GM18868 (cell line): ENCODE measurements around the gene PRKCH.

ENCODE experiments used
- ATAC-seq: cut with Tn5 transposase; IDR thresholded peaks from one replicate; pipeline ENCODE4 v1.9.1; 2021; ENCODE audit warnings: mild to moderate bottlenecking, moderate library complexity; ENCODE audit not compliant: unreplicated experiment

PRKCH gene

DNA sequence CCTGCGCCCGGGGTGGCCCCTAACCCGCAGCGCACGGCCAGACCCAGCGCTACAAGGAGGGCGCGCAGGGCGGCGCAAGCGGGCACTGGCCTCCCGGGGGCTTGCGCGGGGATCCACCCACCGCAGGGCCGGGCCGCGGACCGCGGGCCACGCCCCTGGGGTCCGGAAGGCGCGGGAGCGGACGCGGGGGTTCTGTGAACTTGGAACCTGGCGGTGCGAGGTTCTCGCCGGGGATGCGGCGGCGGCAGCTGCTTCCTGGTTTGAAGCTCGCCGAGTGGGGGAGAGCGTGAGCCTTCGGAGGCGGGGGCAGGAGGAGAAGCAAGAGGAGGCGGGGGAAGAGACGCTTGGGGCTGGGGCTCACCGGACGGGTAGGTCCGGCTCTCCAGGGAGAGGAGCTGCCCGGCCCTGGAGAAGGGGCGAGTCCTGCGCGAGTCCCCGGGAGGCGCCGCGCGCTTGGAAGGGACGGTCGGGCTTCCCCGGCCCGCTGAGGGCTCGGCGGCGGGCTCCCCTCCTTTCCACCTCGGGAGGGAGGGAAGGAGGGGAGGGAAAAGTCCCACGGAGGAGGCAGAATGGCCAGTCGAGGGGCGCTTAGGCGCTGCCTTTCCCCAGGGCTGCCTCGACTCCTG is at the start of gene PRKCH:
Gene PRKCH, plus strand, starts transcription at position 195 of the 626 bp plus-strand sequence. CDS start 523 bp downstream, outside the sequence.
- ATAC-seq, result peak; percentile 67

- no peak for ATAC-seq
These were observed 44.1 kb upstream of the PRKCH start for GRCh38 chr14:61277232-61277631.

GRCh38 chr14:61277784-61278183 is 43.6 kb upstream of the PRKCH start:
- ATAC-seq, result no peak

DNA sequence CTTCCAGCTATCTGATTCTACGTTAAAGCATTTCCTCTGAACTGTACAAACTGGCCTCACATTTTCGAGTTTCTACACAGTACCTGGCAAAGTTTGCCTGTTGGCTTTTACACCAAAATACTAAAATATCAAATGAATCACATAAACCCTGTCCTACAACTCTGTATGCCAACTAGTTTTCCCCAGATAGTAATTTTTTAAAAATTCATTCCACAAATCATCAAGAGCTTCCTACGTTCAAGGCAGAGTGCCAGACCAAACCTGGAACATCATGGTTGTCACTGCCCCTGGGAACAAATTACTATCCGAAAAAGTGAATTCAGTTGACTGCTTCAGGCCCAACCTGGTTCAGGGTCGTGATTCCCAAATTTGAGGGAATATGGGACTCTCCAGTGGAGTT is 42.3 kb upstream of the PRKCH start:
- ATAC-seq, result no peak

DNA sequence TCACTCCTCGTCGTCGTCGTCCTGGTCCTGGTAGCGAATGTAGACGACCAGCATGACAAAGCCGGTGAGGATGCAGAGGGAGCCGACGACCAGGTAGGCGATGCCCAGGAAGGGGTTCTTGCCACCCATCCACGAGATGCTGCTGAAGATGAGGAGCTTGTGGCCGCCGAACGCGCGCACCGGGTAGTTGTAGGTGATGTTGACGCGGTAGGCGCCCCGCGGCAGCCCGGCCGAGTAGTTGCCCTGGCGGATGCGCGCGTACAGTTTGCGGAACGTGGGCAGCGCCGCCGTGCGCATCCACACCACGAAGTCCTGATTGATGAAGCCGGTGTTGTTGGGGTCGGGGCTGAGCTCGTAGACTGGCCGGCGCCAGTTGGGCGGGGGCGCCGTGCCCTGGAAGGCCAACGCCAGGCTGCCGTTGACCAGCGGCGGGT is 41.3 kb upstream of the PRKCH start:
- ATAC-seq, result peak; percentile 15

GRCh38 chr14:61280526-61281185 is 40.7 kb upstream of the PRKCH start:
- peak; percentile 74 for ATAC-seq

- ATAC-seq, result no peak
These were observed 40.0 kb upstream of the PRKCH start, which contains the start of gene TMEM30B for GRCh38 chr14:61281186-61281947. TSS of gene TMEM30B (minus strand) at chr14:61281338. CDS start at chr14:61281147, 191 bp downstream.

- ATAC-seq, result no peak
These were observed 39.5 kb upstream of the PRKCH start for GRCh38 chr14:61281948-61282275.

DNA sequence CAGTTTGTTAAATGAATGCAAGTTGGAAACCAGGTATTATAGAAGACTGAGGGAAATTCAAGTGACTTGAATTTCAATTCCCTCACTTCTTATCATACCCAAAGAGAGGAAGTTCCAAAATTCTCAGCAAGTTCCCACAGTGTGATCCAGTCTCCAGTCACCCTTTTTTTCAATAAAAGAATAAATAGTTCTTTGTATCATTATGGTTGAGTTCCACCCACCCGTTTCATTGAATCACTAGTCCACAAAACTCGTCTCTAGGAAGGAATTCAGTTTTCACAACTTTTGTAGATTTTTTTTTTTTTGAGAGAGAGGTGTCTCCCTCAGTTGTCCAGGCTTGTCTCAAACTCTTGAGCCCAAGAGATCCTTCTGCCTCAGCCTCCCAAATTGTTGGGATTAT is 38.6 kb upstream of the PRKCH start:
- no peak for ATAC-seq

DNA sequence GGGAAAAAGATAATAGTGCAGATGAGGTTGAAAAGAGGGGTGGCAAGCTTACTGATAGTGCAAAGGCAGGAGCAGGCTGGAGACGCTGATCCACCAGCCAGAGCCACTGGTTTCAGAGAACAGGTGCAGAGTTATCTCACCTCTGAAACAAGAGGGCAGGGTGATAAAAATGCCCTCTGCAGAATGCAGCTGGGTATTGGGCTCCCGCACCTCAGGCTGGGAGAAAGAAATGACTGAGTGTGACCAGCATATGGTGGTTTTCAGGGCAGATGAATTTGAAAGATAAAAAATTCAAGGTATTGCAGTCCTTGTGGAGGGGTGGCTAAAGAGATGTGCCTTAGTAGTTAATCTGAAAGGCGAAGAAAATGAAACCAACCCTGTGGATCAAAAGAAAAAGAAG is 37.4 kb upstream of the PRKCH start:
- no peak for ATAC-seq

DNA sequence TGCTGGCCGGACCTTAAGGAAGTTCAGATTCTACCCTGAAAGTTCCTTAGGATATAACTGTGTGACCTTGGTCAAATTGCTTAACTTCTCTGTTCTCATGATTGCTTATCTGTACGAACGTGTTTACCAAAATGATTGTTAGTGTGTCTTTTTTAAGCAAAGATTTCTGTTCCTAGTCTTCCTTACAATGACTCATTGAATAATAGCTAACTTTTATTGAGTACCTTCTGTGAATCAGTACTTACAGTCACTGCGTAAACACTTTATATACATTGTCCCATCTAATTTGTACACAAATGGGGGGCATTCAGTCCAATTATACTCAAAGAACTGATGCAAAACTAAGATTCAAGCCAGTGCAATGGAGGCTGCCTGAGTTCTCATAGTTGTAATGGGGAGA is 36.0 kb upstream of the PRKCH start:
- no peak for ATAC-seq

- no peak for ATAC-seq
These were observed 34.2 kb upstream of the PRKCH start for GRCh38 chr14:61287196-61287595.

DNA sequence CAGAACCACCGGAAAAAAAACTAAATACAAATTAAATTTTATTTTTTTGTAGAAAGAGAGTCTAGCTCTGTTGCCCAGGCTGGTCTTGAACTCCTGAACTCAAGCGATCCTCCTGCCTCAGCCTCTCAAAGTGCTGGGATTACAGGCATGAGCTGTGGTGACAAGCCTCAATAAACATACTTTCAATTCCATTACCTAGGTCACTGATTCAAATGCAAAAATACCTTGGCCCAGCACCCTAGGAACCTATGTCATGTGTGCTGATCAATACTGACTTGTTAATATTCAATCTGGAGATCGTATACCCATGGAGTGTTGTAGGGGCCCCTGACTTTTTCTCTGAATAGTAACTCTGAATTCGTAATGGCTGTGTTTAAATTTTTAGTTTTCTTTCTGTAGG is 33.2 kb upstream of the PRKCH start:
- no peak for ATAC-seq

DNA sequence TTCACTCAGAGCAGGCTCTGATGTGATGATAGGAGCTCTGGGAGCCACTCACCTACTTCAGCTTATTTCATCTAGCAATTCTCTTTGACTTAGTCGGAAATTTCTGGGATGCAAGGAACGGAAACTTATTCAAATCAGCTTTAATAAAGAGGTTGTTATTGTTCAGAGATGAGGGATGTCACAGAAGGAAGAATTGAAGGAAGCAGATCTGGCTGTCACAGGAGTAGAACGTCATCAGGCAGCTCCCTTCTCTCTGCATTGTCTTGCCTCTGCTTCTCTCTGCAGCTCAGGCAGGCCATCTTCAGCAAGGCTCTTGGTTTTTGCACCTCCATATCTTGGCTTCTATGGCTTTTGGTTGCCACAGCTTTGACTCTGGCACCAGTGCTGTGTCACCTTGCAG is 32.7 kb upstream of the PRKCH start:
- ATAC-seq, result no peak

GRCh38 chr14:61290701-61291100 is 30.7 kb upstream of the PRKCH start:
- no peak for ATAC-seq

DNA sequence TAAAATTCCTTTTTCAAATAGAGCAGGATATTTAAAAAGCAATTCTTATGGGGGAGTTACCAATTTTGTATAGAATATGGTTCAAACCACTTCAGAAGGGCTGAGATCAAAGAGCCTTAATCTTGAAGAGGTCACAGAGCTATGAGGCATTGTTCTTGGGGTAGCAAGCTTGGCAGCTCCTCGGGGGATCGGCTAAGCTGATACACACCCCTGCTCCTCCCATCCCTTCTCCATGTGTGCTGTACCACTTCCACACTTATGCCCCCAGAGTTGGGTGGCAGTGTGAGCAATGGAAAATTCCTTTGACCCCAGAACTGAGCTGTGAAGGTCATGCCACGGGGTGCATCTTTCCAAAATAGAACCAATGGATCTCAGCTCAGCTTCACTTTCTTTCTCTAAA is 25.2 kb upstream of the PRKCH start:
- ATAC-seq, result no peak

DNA sequence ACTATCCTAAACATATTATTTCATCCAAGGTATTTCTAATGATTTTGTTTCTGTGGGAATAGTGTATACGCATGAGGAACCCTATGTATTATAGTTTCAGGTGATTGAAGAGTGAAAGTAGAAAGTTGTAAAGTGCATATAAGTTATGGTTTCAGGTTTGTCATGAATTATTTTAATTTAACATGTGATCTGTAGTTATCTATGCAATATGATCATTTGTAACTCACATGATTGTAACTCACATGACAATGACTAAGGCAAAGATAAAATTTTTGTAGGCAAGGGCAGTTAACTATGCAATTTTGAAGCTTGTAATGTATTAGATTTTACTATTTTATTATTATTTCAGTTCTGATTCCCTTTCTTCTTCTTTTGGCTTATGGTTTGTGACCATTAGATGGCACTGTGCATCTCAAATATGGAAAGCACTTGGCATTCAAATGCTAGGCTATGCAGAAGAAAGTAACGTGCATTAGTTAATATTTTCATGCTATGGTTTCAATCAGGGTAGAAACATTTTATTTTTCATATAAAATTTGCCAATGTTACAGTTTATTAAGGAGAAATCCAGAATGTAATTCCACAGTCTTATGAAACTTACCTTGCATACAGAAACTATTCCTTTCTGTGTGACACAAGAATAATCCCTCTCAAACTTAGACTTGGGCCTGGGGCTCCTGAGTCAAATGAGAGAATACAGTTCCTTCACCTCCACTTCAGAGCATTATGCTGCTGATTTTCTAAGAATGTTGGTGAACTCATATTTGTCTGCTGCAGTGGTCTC is 24.5 kb upstream of the PRKCH start:
- peak; percentile 57 for ATAC-seq

GRCh38 chr14:61297581-61297980 is 23.8 kb upstream of the PRKCH start:
- ATAC-seq, result no peak

- no peak for ATAC-seq
These were observed 22.6 kb upstream of the PRKCH start for GRCh38 chr14:61298824-61299223.

- ATAC-seq, result no peak
These were observed 21.2 kb upstream of the PRKCH start for GRCh38 chr14:61300209-61300608.

DNA sequence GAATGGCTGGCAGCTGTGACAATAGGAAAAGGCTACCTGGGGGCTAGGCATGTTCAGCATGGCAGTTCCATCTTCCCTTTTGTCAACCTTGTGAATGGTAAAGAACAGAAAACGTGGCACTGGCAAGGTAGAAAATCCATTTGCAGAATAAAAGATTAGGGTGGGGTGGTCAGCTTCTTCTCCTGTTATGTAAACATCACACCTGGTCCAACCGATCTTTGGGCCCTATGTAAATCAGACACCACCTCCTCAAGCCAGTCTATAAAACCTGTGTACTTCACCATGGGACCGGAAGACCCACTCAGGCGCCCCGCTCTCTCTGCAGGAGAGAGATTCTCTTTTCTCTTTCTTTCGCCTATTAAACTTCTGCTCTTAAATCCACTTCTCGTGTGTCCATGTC is 20.6 kb upstream of the PRKCH start:
- ATAC-seq, result no peak
